Coronary artery (tissue), 2 donors: ENCODE data around the gene TTC8.

ENCODE experiments used
- DNase-seq: peaks from one replicate; pipeline ENCODE4 v3.0.0-alpha.2; 2017; ENCODE audit warnings: low spot score
- H3K27ac ChIP-seq, 2 donors: fragments of 200-600 bp; sonication (generic); one replicate each; pipeline ENCODE4 v1.5.1; 2016 to 2019
- H3K4me3 ChIP-seq: fragments of 200-600 bp; sonication (generic); 2 replicates; pipeline ENCODE4 v1.5.1; 2016; ENCODE audit warnings: mild to moderate bottlenecking, moderate library complexity
- CTCF ChIP-seq: fragments of 200-600 bp; sonication (generic); IDR thresholded peaks from one replicate; pipeline ENCODE4 v1.5.1; 2019; ENCODE audit warnings: antibody characterized with exemption

TTC8 gene

GRCh38 chr14:88791629-88792472 is 32.6 kb upstream of the TTC8 start:
- TF ChIP-seq CTCF: no peak
- H3K27ac ChIP-seq: peak overlapping the region; percentile 72 to 75
- H3K4me3 ChIP-seq: peak overlapping the region; percentile 78
- no peak for DNase-seq

- Histone ChIP-seq H3K4me3 (peak within 1 kb of the TSS; percentile 78), H3K27ac (peak within 1 kb of the TSS; percentile 72 to 75)
- DNase-seq: peak; percentile 81
- TF ChIP-seq CTCF: no peak
Observed at GRCh38 chr14:88792473-88793258, 31.8 kb upstream of the TTC8 start, which contains the start of gene EML5. TSS of gene EML5 (minus strand) at chr14:88792953. CDS start at chr14:88792503, 450 bp downstream.

GRCh38 chr14:88793259-88793625 is 31.2 kb upstream of the TTC8 start:
- DNase-seq: no peak
- H3K4me3 ChIP-seq: peak overlapping the region; percentile 78
- TF ChIP-seq CTCF: no peak
- peak overlapping the region; percentile 72 to 75 for H3K27ac ChIP-seq

GRCh38 chr14:88798156-88798555 is 26.3 kb upstream of the TTC8 start:
- H3K27ac ChIP-seq: no peak overlapping the region
- no peak for TF ChIP-seq CTCF
- no peak for DNase-seq
- no peak overlapping the region for H3K4me3 ChIP-seq

- no peak for DNase-seq
- Histone ChIP-seq H3K27ac (no peak overlapping the region), H3K4me3 (no peak overlapping the region)
- no peak for TF ChIP-seq CTCF
Observed at GRCh38 chr14:88799522-88799921, 24.9 kb upstream of the TTC8 start.

GRCh38 chr14:88802596-88802995 is 21.9 kb upstream of the TTC8 start:
- no peak for DNase-seq
- Histone ChIP-seq H3K27ac (no peak overlapping the region), H3K4me3 (no peak overlapping the region)
- TF ChIP-seq CTCF: no peak
